Measurements from ENCODE around the gene NTF3. TPM values are rescaled to one million over a fixed set of nuclear protein-coding genes. Genes with fewer than 3 reads are reported as not detected.
A peak's percentile ranks its signal among the peaks of the same experiment; 100 is the strongest.

NTF3 gene
- total and polyA plus RNA-seq, 2 of the 8 experiments (the other 6 are each of a cell fraction or from before 2014, with no cell fraction given), result 1.4 to 2.3 TPM

DNA sequence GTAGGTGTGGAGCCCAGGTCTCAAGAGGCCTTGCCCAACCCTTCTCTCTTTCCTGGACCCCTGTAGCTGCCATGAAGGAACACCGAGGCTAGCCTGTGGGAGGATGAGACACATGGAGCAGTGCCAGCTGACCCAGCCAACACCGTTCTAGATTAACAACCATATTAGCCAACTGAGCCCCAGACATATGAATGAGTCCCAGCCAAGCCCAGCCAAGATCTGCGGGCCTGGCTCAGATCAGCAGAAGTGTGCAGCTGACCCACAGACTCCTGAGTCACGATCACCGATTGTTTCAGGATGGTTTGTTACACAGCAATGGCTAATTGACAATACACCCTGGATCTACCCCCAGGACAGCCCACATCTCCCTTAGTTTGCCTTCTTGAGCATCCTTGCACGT lies 82.1 kb downstream of the NTF3 start:
- no peak overlapping the region for H3K4me3 ChIP-seq (ENCODE audit: extremely low read depth in 1 of 4, insufficient read depth in 2 of 4, low read depth in 3 of 4, low read length in 4 of 4)
- H3K9me3 ChIP-seq (ENCODE audit: insufficient read depth in 2 of 2, low read depth in 1 of 2, low read length in 1 of 2), result no peaks in the 10 kb centered on the region
- H3K9ac ChIP-seq (replicated peaks in 1 of 4; ENCODE audit: extremely low read depth in 1 of 4, low read depth in 3 of 4, low read length in 3 of 4), result no peak overlapping the region
- DNase-seq (ENCODE audit: low read depth in 1 of 2, low spot score in 2 of 2) (peak in 1 of 2 experiments; percentile 29), FAIRE-seq (no peak)
- no peak overlapping the region for H4K8ac ChIP-seq (ENCODE audit: extremely low read depth, insufficient read depth, low read length)
- no peak overlapping the region for H2BK20ac ChIP-seq (ENCODE audit: low read length)
- no peak overlapping the region for H4K5ac ChIP-seq (ENCODE audit: insufficient read length, low read depth, low read length)
- no peak overlapping the region for H2BK12ac ChIP-seq (ENCODE audit: low read depth, low read length)
- H3K14ac ChIP-seq (ENCODE audit: insufficient read length), result no peak overlapping the region
- no peak overlapping the region for H3K27ac ChIP-seq (ENCODE audit: low read depth, low read length)
- H3K56ac ChIP-seq (replicated peaks; ENCODE audit: insufficient read length, low read depth, low read length), result no peak overlapping the region
- no peak overlapping the region for H2AFZ ChIP-seq (ENCODE audit: low read length)
- POLR2A ChIA-PET (ENCODE audit: partially characterized antibody), result no interaction called here
- H4K91ac ChIP-seq (replicated peaks; ENCODE audit: insufficient read length, low read length), result no peak overlapping the region
- H2AK5ac ChIP-seq (ENCODE audit: low read depth, low read length), result no peak overlapping the region
- H3K23ac ChIP-seq (ENCODE audit: insufficient read length), result no peak overlapping the region
- no peak for TF ChIP-seq SIRT6 (IDR thresholded peaks at IDR 0.05; ENCODE audit: low read length)
- TF ChIP-seq PHF8 (conservative IDR thresholded peaks at IDR 0.05; ENCODE audit: low read depth, low read length), result no peak
- TF ChIP-seq SUZ12 (IDR thresholded peaks at IDR 0.05; ENCODE audit: low read length), result no peak
- H3K36me3 ChIP-seq (ENCODE audit: control insufficient read depth in 2 of 4, insufficient read depth in 4 of 4, low read length in 3 of 4), result no peaks in the 10 kb centered on the region
- H3K4me1 ChIP-seq (replicated peaks in 1 of 4; ENCODE audit: control insufficient read depth in 3 of 4, insufficient read depth in 4 of 4, low read length in 3 of 4), result peaks cover 0 to 14% (median 6%) of the 10 kb centered on the region in 4 experiments; a peak in 5 of 7 replicates
- no peak overlapping the region for H3K4me2 ChIP-seq (ENCODE audit: insufficient read depth in 1 of 2, low read depth in 2 of 2, low read length in 2 of 2)
- no peak overlapping the region for H3K18ac ChIP-seq (ENCODE audit: extremely low read depth, low read length)
- H3K4ac ChIP-seq (replicated peaks; ENCODE audit: insufficient read length, low read depth, low read length), result no peak overlapping the region
- no peaks in the 10 kb centered on the region for H3K23me2 ChIP-seq (ENCODE audit: low read depth, low read length)
- no peak overlapping the region for H2BK15ac ChIP-seq (ENCODE audit: low read length)
- no peaks in the 10 kb centered on the region for H3K79me2 ChIP-seq (ENCODE audit: control insufficient read depth in 1 of 2, insufficient read depth in 2 of 2, low read length in 2 of 2)
- no peaks in the 10 kb centered on the region for H4K20me1 ChIP-seq (replicated peaks in 1 of 2; ENCODE audit: control insufficient read depth in 1 of 2, insufficient read depth in 2 of 2, low read length in 2 of 2)
- CTCF ChIA-PET (ENCODE audit: partially characterized antibody), result interaction anchor here (0.7 to 2.1 kb wide), 6 partner anchors 8 to 193 kb away, joined by 3 to 11 read pairs (median 4); no protein-coding TSS in a partner anchor
- no peaks in the 10 kb centered on the region for H3K79me1 ChIP-seq (ENCODE audit: low read depth, low read length)
- WGBS, 2 experiments (ENCODE audit: extremely low coverage in 1 of 2, insufficient coverage in 1 of 2, insufficient read length in 1 of 2, insufficient replicate concordance in 2 of 2, low coverage in 1 of 2, low lambda C conversion rate in 2 of 2, missing lambda C conversion rate in 1 of 2), result 94% methylated on average over 6 of the region's 6 CpGs; no CpG with 5 or more reads in 1 of the 2 experiments
- H3K27me3 ChIP-seq (replicated peaks in 1 of 4; ENCODE audit: control insufficient read depth in 3 of 4, extremely low read depth in 1 of 4, insufficient read depth in 3 of 4, low read length in 3 of 4), result no peaks in the 10 kb centered on the region
- H2BK120ac ChIP-seq (replicated peaks; ENCODE audit: low read depth, low read length), result no peak overlapping the region
- no peak overlapping the region for H2BK5ac ChIP-seq (ENCODE audit: low read depth, low read length)
